Measurements from ENCODE around the gene MEG3.

MEG3 gene

DNA sequence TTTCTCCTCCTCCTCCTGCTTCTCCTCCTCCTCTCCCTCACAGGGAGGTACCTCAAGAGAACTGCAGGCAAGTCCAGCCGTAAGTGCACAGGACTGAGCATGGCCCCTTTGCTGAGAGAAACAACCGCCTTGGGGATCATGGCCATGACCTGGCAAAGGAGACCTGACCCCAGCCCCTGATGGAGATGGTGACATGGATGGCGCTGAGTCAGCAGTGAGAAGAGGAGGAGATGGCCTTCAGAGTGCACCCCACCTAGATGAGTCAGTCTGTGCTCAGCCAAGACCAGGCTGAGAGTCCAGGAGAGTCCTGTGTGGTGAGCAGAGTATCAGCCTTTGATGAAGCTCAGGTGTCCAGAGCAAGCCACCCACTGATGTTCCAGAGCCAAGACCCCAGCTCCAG lies 36.4 kb downstream of the MEG3 start:
- ChIA-PET CTCF (no interaction called here), POLR2A (no interaction called here)
- DNase-seq (ENCODE audit: extremely low spot score), result no peak
- no peak for TF ChIP-seq ZNF384 (IDR thresholded peaks at IDR 0.05)
- TF ChIP-seq BHLHE40 (IDR thresholded peaks at IDR 0.05; ENCODE audit: borderline replicate concordance), result no peak
- no peak for TF ChIP-seq SUZ12 (IDR thresholded peaks at IDR 0.05)
- TF ChIP-seq, protein P1, sequence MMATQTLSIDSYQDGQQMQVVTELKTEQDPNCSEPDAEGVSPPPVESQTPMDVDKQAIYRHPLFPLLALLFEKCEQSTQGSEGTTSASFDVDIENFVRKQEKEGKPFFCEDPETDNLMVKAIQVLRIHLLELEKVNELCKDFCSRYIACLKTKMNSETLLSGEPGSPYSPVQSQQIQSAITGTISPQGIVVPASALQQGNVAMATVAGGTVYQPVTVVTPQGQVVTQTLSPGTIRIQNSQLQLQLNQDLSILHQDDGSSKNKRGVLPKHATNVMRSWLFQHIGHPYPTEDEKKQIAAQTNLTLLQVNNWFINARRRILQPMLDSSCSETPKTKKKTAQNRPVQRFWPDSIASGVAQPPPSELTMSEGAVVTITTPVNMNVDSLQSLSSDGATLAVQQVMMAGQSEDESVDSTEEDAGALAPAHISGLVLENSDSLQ (IDR thresholded peaks at IDR 0.05), result no peak
- no peak for TF ChIP-seq SP1 (IDR thresholded peaks at IDR 0.05)
- no peak for TF ChIP-seq LEF1 (IDR thresholded peaks at IDR 0.05; ENCODE audit: borderline replicate concordance)

- TF ChIP-seq NFRKB (IDR thresholded peaks at IDR 0.05), result no peak
- TF ChIP-seq CTBP1 (IDR thresholded peaks at IDR 0.05; ENCODE audit: borderline replicate concordance), result no peak
- no peak for TF ChIP-seq BHLHE40 (IDR thresholded peaks at IDR 0.05; ENCODE audit: borderline replicate concordance)
- no peak for TF ChIP-seq SP1 (IDR thresholded peaks at IDR 0.05)
- no peak for TF ChIP-seq FOXK2 (IDR thresholded peaks at IDR 0.05)
- TF ChIP-seq ARNT (IDR thresholded peaks at IDR 0.05), result no peak
- TF ChIP-seq LEF1 (IDR thresholded peaks at IDR 0.05; ENCODE audit: borderline replicate concordance), result no peak
- TF ChIP-seq L3MBTL2 (conservative IDR thresholded peaks at IDR 0.05), result no peak
- TF ChIP-seq ZNF384 (IDR thresholded peaks at IDR 0.05), result no peak
- TF ChIP-seq ELF4 (IDR thresholded peaks at IDR 0.05), result no peak
- no peak for TF ChIP-seq HDGF (IDR thresholded peaks at IDR 0.05; ENCODE audit: borderline replicate concordance)
- no peak for TF ChIP-seq TARDBP (IDR thresholded peaks at IDR 0.05)
- TF ChIP-seq FOXA1 (IDR thresholded peaks at IDR 0.05), result no peak
- no peak for TF ChIP-seq SUZ12 (IDR thresholded peaks at IDR 0.05)
- ChIA-PET CTCF (no interaction called here), POLR2A (no interaction called here)
- DNase-seq (ENCODE audit: extremely low spot score), result no peak
These were observed 36.9 kb downstream of the MEG3 start for GRCh38 chr14:100862793-100863192.

- CTCF ChIA-PET, result interaction anchor here (1.0 kb wide), 1 partner anchor 13 kb away, joined by 3 read pairs; no protein-coding TSS in a partner anchor
- TF ChIP-seq FOXM1 (IDR thresholded peaks at IDR 0.05; ENCODE audit: borderline replicate concordance) (no peak), FOXA1 (IDR thresholded peaks at IDR 0.05) (no peak), SP1 (IDR thresholded peaks at IDR 0.05) (no peak), BHLHE40 (IDR thresholded peaks at IDR 0.05; ENCODE audit: borderline replicate concordance) (no peak), CTBP1 (IDR thresholded peaks at IDR 0.05; ENCODE audit: borderline replicate concordance) (no peak), NFRKB (IDR thresholded peaks at IDR 0.05) (no peak), L3MBTL2 (conservative IDR thresholded peaks at IDR 0.05) (no peak)
- POLR2A ChIA-PET, result no interaction called here
- DNase-seq (ENCODE audit: extremely low spot score), result no peak
These were observed 38.3 kb downstream of the MEG3 start for GRCh38 chr14:100864206-100864605.

GRCh38 chr14:100864960-100865681 lies 39.2 kb downstream of the MEG3 start:
- DNase-seq (ENCODE audit: extremely low spot score), result no peak
- ChIA-PET CTCF (interaction anchor here (0.6 to 1.0 kb wide), 2 partner anchors 14 to 700 kb away, joined by 3 to 4 read pairs; no protein-coding TSS in a partner anchor), POLR2A (no interaction called here)
- TF ChIP-seq SUZ12 (IDR thresholded peaks at IDR 0.05) (no peak), ARNT (IDR thresholded peaks at IDR 0.05) (no peak), FOXK2 (IDR thresholded peaks at IDR 0.05) (no peak), FOXM1 (IDR thresholded peaks at IDR 0.05; ENCODE audit: borderline replicate concordance) (no peak), ZNF384 (IDR thresholded peaks at IDR 0.05) (no peak)
- TF ChIP-seq, protein P1 (IDR thresholded peaks at IDR 0.05), result no peak

GRCh38 chr14:100865682-100866591 lies 40.0 kb downstream of the MEG3 start:
- CTCF ChIA-PET, result no interaction called here
- DNase-seq (ENCODE audit: extremely low spot score), result no peak
- TF ChIP-seq TARDBP (IDR thresholded peaks at IDR 0.05) (no peak), FOXM1 (IDR thresholded peaks at IDR 0.05; ENCODE audit: borderline replicate concordance) (no peak), L3MBTL2 (conservative IDR thresholded peaks at IDR 0.05) (no peak), SP1 (IDR thresholded peaks at IDR 0.05) (no peak), FOXA1 (IDR thresholded peaks at IDR 0.05) (no peak), HDGF (IDR thresholded peaks at IDR 0.05; ENCODE audit: borderline replicate concordance) (no peak), CTBP1 (IDR thresholded peaks at IDR 0.05; ENCODE audit: borderline replicate concordance) (no peak), ELF4 (IDR thresholded peaks at IDR 0.05) (no peak), ZNF384 (IDR thresholded peaks at IDR 0.05) (no peak), SUZ12 (IDR thresholded peaks at IDR 0.05) (no peak), BHLHE40 (IDR thresholded peaks at IDR 0.05; ENCODE audit: borderline replicate concordance) (no peak), LEF1 (IDR thresholded peaks at IDR 0.05; ENCODE audit: borderline replicate concordance) (no peak), ARNT (IDR thresholded peaks at IDR 0.05) (no peak), NFRKB (IDR thresholded peaks at IDR 0.05) (no peak), FOXK2 (IDR thresholded peaks at IDR 0.05) (no peak)
- TF ChIP-seq, protein P1 (IDR thresholded peaks at IDR 0.05), result no peak
- POLR2A ChIA-PET, result no interaction called here

Measured in HEK293T (cell line).